HG02588 (cell line): ENCODE data around the gene NXPH2.
A peak's percentile ranks its signal among the peaks of the same experiment; 100 is the strongest.

Source experiments
- ATAC-seq: cut with Tn5 transposase; IDR thresholded peaks from one replicate; pipeline ENCODE4 v1.9.1; 2021; ENCODE audit warnings: mild to moderate bottlenecking, moderate library complexity; ENCODE audit not compliant: unreplicated experiment

NXPH2 gene

DNA sequence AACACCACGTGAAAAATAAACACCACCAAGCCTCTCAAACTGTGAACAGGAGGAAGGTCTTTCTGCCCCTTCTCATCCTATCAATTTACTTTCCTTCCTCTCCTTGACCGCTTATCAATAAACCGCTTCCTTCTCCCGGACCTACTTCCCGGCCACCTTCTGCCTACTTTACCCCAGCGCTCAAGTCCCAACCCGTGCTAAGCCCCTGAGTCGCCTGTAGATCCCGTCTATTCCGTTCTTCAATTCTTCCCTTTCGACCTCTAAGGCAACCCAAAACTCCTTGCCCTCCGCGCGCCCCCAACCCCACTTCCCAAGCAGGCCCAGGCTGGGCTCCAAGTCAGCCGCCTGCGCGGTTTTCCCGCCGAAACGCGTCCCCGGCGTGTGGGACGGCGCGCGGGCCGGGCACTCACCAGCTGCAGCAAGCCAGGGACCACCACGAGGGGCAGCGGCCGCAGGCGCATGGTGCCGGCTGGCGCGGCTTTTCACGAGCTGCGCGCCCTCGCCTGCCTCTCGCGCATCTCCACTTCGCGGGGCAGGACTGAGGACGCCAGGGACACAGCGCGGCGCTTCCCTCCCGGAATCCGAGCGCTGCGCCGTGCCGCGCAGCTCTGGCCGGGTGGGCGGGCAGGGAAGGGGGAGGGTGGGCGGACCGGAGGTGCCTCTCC lies at the start of gene NXPH2:
Gene NXPH2 (minus strand): TSS at position 610 of the 665 bp plus-strand sequence. CDS start 149 bp downstream, at position 461.
- no peak for ATAC-seq

DNA sequence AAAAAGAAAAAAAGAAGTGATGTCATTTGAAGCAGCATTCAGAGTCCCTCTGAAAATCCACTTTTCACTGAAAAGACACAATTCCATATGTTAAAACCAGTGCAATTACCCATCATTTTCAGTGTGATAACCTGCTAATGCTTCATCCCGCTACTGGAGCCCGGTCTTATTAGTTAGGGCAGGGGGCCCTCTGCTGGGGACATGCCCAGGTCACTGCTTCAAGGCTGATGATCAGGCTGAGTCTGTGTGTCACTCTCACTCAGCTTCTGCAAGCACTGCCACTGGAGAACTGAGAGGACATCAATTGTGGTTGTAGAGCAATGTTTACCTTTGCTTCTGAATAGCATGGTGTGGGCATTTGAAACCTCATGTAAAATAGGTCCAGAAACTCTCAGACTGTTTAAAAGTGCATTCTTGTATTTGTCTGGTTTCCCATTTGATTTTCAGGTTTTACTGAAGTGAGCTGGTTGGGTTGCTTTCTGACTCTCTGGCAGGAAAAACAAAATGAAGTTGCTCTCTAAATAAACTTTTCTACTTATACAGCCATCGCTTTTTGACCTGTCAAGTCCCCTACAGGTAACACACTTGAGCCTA lies 49.2 kb upstream of the NXPH2 start:
- peak; percentile 57 for ATAC-seq

DNA sequence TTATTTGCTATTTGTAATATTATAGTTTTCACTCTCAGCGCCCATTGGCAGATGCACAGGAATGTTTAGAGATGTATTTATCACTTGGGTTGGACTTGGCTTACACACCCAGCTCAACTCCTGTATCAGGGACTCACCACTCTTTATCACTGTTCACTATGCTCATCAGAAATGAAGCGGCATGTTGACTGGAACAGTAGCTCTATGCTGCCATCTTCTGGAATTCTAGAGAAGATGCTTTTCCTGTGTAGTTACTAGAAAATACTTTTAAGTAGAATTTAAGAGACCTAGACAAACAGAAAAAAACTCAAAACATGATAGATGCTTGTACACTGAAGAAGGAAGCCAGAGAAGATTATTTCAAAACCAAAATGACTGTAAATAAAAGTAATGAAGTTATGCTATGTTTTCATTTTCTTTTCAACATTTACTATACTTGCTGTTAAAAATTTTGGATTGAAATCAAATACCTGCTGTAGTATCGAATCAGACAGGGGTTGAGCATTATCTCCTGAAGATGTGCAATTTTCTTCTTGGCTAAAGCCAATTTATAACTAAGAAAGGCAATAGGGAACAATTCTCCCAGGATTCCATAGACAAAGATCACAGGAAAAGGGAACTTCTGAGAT lies 47.4 kb upstream of the NXPH2 start:
- ATAC-seq, result peak; percentile 72

DNA sequence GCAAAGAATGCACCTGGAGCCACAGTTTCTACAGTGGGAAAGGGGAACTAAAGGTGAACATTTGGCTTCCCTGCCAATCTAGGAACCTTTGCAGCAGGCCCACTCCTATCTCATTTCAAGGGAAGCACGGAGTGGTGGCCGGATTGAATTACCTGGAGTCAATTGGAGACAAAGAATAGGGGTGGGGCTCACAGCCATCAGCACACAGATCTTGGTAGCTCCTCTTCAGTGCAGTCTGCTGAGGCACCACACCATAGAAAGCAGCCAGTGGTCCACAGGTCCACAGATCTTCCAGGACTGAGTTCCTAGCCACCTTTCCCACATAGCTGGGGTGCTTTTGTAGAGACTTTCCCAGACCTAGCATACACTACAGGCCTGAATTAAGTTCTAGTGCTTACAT lies 43.5 kb upstream of the NXPH2 start:
- ATAC-seq, result no peak

DNA sequence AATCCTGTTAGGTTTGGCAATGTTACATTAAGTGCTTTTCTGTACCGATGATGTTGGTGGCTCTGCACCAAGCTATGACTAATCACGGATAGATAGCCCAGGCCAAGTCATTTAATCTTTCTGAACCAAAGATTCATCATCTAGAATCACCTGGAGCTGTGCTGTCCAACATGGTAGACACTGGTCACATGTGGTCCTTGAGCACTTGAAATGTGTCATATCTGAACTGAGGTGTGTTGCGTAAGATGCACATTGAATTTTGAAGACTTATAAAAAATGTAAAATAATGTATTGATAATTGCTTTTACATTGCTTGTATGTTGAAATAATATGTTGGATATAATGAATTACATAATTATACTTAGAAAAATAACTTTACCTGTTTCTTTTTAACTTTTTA lies 39.8 kb upstream of the NXPH2 start:
- no peak for ATAC-seq

DNA sequence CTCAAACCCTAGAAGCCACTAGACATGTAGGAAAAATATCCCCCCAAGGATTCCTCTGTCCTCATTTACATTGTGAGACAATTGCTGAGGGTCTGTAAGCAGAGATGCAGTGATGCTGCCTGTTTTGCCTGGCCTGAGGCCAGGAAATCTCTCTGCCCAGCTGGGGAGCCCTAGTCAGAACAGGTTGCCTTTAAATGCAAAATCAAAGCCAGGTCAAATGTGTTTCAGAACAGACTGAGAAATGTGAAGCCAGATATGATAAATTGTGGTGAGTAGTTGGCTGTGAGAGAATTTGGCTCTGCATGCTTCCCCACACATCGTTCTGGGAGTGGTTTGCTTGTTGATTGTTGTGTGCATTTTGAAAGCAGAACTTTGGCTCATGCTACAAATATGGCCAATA lies 38.4 kb upstream of the NXPH2 start:
- ATAC-seq, result no peak

DNA sequence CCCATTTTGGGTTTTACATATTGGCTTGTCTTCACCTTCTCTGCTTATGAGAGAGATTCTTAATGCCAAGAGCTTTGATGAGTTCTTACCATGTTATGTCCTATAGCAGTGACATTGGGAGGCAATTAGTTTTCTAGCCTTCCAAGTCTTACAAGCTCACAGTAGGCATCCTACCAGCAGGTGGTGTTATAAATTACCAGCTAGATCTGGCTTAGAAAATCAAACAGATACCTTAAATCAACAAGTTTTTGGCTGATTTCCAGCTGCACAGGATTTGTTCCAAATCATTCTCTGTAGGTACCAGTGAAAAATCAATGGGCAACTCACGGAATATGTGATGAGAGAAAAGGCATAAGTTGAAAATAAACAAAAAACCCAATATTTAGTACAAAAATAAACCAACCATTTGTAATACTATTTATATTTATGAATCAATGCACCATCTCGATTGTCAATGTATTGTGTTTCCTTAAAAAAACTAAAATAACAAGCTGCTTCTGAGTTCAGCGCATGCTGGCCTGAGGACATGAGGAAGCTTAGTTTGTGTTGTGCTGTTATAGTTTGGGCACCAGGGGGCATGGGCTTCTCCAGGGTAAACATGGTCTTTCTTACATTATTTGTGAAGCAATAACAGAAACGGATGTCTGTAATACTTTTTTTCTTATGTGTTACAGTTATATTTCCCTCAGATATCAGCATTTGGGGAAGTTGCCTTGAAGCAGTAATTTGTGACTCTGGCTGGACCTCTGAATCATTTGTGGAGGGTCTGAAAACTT lies 34.1 kb upstream of the NXPH2 start:
- ATAC-seq, result no peak

DNA sequence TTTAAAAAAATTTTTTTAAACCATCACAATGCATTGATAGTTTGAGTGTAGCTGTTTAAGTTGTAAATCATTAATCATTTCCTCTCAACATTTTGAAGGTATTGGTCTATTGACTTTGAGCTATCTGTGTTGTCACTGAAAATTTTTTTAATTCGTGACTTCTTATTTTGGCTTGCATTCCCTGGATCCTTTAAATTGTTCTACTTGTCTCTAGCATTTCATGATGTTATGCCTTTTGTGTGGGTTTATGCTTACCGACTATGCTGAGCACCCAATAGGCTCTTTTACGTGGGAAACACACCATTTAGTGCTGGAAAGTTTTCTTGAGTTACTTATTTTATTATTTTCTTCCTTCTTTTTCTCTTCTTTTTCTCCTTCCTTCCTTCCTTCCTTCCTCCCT lies 31.2 kb upstream of the NXPH2 start:
- no peak for ATAC-seq

DNA sequence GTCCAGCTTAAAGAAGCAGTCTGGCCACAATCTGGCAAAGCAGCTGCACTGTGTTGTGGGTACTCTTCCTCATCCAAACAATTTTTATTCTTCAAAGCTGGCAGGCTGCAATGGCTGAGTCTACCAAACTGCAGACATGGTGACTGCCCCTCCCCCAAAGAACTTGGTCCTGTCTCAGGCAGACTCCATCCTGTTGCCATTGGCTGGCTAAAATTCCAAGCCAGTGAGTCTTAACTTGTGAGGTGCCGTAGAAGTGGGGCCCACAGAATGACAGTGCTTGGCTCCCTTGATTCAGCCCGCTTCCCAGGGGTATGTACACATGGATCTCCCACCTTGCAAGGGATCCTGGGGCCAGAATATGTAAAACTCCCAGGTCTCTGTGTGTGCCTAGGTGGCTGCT lies 14.5 kb upstream of the NXPH2 start:
- no peak for ATAC-seq

DNA sequence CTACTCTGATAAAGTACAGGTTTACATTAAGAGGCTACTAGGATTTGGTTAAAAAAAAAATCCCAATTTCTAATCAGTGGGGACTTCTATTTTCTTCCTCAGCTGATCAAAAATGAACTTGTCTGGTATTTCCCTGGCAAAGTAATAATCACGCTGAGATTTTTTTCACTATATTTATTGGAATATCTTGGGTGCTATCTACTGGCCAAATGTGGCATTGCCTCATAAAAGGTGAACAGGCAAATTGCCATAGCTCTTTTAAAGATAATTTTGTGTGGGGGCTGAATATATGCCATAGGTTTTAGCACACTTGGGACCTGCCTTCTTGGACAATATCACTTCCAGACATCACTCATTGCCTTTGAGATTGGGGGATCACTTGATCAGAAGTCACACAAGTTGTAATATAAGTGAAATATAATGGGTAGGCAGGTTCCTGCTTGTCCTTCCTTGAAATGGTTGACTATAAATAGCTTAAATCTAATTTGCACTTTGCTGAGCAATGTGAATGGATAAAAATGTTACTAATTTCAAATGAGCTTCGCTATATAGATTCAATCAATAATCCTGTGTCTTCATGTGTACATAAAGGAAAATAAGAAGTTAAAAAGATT lies 7.0 kb upstream of the NXPH2 start:
- ATAC-seq, result no peak

DNA sequence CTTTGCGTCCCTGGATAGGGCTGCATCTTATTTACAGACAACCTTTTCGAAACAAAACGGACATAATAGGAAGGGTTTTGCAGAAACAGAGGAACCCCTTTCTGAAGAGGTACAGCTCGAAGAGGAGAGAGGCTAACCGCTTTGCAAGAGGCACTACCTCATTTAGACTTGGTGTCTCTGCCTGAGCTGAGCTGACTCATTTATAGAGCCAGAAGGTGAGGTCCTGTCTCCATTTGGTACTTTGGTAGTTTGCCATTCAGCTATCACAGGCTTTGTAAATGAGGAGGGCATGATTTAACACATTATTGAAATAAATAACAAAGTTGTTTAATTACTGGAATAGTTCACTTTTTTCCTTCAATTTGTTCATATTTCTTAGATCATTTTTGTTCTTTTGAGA lies 2.2 kb upstream of the NXPH2 start:
- peak; percentile 58 for ATAC-seq

DNA sequence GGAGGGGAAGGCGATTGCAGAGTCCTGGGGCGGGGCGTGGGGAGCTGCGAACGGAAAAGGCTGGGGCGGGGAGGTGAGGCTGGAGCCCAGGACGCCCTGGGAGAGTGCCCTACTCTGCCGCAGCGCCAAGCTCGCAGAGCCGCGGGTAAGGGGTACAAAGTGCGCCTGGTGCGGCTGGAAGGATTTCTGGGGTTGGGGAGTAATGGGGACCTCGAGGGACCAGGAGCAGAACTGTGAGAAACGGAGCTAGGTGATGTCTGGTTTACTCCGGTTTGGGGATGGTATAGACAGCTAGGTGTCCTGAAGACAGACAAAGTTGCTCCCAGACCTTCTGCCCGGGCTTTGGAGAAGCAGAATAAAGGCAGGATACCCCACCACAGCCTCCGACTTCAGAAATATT lies 718 bp upstream of the NXPH2 start:
- no peak for ATAC-seq

DNA sequence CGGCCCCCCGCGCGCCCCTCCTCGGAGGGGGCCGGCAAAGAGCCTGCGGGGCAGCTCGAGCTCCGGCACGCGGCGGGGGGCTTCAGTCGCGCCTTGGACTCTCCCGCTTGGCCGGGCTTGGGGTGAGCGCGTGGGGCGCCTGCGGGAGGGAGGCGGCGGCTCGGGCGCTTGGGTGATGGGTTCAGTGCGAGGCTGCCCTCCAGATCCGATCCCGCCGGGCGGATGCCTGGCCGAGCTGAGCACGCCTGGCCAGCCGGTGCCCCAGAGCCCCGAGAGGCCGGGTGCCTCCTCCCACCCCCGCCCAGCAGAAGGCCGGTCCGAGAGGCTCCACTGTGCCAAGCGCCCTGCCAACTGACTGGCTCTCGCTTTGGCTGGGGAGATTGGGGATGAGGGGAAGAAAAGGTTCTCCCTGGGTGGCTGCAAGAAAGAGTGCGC lies 273 bp upstream of the NXPH2 start:
- no peak for ATAC-seq

DNA sequence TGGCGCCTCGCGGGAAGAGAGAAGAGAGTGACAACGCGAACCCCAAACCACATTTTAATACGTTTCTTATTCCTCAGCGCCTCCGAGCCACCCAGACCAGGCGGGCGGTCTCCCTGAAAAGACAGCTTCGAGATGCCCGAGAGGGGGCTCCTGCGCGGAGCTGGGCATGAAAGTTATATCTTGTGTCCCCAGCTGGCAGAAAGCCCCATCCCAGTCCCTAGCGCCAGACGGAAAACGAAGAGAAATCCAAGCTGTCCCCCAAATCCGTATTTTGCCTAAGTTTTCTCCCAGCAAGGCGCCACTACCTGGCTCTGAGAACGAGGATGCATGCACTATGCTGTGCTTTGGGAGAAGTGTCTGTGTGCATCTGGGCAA lies 797 bp downstream of the NXPH2 start:
- no peak for ATAC-seq

DNA sequence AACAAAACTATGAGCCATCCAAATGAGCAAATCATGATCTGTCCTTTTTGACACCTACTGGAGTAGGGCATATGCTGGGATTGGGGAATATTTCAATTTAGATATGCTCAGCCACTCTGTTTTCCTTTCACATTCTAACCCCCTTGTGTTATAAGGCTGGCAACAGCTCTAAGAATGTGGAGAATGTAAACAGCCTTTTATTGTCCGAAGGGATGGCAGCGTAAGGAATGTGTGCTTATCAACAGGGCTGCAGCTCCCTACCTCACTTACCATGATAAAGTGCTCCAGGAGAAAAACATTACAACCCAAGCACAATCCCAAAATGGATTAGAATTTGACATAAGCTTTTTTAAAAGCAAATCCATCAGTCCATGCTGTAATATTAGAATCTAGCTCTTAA lies 2.2 kb downstream of the NXPH2 start:
- ATAC-seq, result no peak

DNA sequence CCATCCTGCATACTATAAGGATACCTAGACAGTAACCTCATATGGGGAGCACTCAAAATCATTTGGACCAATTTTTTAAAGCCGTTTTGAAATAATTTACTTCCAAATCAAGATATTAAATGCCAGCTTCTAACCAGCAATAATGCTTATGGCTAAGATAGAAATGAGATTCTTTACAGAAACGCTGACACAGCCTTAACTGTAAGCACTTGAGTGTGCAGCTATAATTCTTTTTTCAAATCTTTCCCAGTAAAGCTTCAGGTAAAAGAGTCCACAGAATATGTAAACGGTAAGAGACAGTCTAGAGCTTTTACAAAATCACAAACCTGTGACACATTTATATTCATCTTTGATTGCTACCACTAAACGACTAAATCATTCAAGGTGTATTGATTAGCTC lies 4.5 kb downstream of the NXPH2 start:
- ATAC-seq, result no peak

DNA sequence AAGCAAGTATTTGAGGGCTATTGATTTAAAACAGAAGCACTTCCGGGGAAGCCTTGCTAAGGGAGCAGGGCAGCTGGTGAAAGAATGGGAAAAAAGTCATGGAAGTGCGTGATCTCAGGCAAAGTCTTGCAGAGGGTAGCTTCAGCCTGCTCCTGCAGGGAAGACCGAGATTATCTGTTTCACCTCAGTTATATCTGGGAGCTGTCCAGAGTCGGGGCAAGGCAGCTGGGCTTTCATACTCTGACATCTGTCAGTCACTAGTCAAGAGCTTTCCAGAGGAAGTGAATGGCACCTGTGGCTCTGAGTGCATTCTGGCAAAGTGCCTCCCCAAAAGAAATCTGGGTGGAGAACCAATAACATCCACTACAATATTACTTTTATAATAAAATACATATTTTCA lies 8.7 kb downstream of the NXPH2 start:
- ATAC-seq, result no peak

DNA sequence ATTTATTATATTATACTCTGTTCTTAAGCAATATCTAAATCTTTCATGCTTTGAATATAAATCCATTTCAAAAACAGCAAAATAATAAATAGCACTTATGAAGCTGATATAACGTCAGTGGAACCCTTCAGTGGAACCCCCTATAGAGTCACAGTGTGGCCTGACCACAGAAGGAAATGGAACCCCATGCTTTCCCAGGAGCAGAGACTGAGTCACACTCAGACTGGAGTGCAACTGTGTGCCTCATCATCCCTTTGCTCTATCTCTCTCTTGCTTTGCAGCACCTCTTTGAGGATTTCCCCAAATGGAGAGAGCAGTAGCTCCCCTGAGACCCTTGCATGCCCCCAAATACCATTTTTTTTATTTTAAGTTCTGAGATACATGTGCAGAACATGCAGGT lies 13.1 kb downstream of the NXPH2 start:
- ATAC-seq, result no peak

DNA sequence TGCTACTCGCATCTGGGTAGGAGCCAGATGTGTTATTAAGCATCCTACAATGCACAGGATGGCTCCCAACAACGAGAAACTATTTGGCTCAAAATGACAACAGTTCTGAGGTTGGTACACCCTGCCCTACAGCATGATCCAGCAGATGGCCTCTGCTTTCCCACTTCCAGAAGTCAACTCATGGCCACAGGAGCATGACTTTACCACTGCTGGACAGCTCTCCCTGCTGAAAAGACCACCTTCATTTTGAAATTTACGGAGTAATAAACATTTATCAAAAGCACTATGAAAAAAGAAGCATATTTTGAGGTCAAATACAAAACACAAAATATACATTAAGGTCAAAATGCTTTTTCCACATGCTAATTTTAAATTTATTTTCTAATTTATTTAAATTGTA lies 13.7 kb downstream of the NXPH2 start:
- no peak for ATAC-seq

DNA sequence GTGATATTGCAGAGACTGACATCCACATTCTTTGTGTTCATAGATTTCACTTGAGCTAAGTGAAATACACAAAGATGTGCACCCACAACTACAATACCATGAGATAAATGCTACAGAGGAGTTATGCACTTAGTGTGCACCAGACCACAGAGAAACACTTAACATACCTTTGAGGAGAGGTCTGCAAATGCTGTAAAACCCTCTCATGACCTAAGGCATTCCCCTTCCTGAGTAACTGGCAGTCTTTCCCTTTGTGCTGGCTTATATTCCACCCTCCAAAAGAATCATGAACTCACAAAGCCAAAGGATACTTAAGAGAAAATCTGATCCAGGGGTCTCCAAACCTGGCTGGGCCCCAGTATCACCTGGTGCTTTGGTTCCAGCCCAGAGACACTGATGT lies 16.2 kb downstream of the NXPH2 start:
- no peak for ATAC-seq

DNA sequence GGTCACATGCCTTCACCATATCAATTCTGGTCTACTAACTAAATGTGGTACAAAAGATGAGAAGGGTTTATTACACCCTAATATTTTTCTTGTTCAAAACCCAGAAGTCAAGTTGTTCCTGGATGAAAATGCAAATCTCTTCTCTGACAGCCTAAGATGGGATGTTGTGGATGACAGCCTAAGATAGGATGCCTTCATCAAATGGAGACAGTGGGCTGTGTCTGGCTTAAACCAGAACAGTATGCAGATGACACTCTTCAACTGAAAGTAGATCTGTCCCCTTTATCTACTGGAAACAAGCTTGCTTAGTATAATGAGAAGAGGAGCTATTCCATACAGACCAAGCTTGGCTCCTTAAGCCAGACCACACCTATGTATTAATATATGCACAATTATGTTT lies 17.7 kb downstream of the NXPH2 start:
- no peak for ATAC-seq
